SW480 (cell line): ENCODE measurements around the gene MRPL38.

Experiments
- DNase-seq: peaks from one replicate; pipeline ENCODE4 v3.0.0-alpha.2; 2016; ENCODE audit warnings: low spot score

MRPL38 gene

DNA sequence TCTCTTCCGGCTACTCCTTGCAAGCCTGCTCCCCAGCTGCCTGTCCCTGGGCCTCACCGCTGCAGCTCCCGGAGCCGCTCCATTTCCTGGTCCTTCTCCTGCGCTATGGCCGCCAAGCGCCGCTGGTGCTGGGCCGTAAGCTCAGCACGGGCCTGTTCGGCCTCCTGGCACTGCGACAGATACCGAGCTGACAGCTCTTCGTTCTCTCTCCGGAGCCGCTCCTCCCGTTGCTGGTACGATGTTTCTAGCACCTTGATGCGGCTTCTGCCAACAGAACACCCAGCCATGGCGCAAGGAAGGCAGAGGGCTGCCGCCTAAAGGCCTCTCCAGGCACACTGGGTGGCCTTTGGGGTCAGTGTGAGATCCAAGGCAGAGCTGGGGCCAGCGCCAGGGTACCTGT is 14.9 kb upstream of the MRPL38 start:
- no peak for DNase-seq

DNA sequence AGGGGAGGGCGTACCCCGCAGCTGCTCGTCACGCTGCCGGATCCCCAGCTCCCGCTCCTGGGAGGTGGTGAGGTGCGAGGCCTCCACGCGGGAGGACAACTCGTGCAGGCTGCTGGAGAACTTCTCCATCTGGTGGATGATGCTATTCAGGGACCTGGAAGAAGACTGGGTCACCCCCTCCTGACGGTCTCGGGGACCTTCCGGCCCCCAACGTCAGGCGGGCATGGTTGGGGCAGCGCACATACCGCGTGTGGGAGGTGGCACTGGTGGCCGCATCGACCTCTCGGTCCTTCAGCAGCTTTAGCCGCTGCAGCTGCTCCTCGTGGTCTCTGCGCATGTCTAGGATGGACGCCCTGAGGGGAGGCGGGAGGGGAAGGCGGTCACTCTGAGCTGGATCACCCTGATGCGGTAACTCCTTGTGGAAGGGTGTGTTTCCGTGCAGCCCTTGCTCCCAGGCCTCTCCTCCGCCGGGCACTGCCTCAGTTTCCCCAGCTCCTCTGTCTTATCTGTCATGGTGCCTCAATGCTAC is 13.3 kb upstream of the MRPL38 start:
- no peak for DNase-seq

DNA sequence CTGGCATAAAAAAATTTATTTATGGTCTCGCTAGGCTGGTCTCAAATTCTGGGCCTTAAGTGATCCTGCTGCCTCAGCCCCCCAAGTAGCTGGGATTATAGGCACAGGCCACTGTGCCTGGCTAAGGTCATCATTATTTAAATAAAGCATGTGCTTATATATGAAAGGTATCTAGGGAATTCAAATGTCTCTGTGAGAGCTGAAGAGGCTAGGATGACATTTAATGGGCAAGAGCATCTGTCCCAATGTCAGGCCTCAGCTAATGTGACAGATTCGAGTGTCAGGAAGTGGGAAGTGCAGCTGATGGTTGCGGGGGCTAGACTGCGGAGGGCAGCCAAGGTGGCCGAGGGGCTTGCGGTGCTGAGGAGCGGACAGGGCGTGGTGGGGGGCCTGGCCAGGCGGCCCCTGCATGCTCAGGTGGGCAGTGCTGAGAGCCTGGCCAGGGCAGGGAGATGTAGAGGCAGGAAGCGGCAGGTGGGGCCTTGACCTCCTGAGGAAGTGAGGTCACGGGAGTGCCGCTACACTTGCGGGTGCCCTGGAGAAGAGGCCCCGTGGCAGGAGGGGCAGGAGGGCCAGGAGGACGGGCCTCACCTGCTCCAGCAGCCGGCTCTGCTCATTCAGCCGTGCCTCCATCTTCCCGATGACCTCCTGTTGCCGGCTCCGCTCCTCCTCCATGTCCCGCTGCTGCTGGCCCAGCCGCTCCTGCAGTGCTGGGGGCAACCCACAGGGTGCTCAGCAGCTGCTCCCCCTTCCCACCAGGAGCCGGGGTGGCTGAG is 12.6 kb upstream of the MRPL38 start:
- DNase-seq = no peak

DNA sequence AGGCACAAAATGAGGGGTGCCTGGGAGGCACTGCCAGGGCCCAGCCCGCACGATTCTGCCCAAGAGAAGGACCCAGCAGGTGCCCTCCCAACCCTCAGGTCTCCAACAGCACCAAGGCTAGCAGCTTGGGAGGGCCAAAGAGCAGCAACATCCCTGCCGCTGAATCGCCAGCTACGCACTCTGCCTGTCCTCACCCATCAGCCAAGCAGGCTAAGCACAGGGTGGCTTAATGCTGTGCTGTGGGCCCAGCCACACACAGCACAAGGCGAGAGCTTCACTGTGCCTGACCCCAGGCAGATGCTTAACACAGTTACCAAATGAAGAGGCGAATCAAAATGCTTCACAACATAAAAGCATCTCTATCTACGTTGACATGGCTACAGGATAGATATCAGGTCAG is 10.6 kb upstream of the MRPL38 start:
- DNase-seq = no peak

DNA sequence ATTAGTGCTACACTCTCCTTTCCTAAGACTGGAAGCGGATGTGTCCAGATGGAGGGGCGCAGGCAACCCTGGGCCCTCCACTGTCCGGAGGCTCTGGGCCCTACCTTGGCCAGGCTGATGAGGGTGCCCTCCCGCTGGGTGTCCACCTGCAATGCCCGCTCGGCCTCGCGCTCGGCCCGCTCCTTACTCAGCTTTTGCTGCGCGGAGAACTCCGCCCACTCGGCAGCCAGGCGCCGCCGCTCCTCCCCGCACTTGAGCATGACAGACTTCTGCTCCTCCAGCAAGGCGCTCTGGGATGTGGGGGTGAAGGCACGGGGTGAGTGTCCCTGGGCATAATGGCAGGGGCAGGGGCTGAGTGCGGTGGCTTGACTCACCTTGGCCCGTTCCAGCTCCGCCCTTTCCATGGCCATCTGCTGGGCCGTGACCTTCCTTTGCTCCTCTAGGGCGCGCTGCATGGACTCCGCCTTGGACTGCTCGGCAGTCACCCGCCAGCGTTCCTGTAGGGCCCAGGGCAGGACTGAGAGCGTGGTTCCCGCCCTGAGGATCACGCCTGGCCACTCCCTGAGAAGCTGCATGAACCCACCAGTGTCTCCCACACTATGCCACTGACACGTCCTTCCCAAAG is 10.1 kb upstream of the MRPL38 start:
- no peak for DNase-seq

DNA sequence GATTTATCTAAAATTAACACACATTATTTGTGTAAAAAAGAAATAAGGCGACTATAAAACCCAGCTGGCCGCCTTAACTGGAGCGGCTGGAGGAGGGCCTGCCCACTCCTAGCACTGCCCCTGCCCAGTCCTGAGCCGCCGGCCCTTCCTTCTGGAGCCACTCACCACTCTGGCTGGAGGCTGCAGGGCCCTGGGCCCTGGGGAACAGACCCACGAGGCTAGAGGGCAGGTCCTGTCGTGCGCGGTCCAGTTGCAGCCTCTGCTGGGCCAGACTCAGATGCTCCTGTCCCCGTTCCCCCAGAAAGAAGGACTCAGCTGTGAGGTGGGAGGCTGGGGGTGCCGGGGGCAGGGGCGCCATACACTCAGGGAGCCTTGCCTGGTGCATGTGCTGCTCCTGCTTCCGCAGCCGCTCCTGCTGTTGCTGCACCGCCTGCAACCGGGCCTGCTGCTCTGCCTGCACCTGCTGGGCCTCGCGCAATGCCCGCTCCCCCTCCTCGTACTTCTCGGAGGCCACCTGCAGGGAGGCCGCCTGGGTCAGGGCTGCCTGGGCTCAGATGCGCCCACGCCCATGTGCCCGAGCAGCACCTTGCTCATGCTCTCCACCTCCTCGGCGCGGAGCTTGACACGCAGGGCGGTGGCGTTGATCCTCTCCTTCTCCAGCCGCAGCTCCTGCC is 9.0 kb upstream of the MRPL38 start:
- no peak for DNase-seq

DNA sequence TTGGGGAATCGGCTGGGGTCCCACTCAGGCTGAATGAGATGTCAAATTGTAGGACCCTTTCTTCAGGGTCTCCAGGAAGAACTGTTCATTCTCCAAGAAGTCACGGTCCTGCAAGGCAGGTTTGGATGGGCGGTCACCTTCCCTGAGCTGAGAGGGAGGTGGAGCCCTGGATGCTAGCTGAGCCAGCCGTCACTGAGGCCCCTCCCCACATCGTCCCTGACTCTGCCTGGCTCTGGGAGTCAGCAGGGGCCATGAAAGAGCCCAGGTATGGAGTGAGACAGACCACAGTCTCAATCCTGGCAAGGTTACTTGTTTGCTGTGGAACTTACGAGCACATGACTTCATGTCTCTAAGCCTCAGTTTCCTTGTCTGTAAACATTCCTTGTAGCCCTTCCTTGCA is 6.0 kb upstream of the MRPL38 start:
- no peak for DNase-seq

DNA sequence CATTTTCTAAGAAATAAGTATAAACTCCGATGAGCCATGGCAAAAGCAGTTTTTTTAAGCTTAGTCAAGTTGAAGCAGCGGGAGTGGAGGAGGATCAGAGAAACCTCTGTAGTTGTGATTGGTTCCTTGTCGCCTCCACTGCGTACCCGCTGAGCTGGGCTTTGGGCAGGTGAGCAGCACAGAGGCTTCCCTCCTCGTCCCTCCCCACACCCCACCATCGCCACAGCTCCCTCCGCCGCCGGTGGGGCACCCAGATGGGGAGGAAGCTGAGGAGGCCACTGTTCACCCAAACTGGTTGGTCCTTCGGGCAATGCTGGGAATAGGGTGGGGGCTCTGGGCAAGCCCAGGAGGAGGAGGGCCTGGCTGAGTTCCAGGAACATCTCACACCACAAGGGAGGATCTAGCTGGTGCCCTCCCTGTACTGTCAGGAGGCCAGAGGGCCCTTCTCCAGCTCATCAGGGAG is 5.2 kb upstream of the MRPL38 start:
- DNase-seq = no peak

DNA sequence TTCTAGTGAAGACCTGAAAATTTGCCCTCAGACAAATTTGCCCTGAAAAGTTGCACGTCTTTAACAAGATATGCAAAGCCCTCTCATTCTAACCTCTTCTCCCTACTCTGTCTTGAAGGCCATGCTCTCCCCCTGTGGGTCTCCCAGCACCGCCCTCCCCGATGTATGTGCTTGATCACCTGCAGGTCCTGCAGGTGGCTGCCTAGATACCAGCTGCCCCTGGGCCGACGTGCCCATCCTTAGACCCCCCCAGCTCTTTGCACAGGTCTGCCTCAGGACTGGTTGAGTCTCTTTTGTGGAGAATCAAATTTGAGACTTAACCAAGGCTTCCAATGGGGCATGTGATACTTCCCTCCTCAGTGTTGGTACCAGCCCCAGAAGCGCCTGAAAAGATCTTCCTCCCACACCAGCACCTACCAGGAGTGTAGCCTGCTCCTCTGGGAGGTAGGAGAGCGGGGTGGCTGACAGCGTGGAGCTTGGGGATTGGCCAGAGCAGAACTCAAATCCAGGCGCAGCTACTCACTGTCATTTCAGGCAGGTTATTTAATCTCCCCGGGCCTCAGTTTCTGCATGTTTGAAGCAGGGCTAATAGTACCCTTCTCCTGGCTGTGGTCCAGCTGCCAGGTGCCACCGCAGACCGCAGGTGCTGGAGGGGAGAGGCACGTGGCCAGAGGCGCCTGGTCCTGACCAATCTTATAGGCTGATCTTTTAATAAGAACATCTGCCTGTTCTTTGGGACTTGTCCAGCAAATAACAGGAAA is 4.5 kb upstream of the MRPL38 start:
- peak; percentile 73 for DNase-seq

DNA sequence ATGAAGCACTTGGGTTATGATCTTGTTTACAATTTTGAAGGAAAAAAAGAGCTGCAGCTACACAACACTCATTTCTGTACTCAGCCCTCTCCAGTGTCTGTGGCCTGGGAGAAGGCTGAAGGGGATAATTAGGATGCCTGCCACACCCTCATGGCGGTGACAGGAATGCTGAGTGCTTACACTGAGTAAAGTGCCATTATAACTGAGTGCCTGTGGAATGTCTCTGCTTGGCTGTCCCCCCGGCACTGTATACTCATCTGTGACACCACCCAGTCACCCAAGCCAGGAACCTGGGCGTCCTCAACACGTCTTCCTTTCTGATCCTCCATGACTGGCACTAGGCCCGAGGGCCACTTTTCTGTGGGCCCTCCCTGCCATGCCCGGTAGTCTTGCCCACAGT is 3.5 kb upstream of the MRPL38 start:
- peak; percentile 88 for DNase-seq

DNA sequence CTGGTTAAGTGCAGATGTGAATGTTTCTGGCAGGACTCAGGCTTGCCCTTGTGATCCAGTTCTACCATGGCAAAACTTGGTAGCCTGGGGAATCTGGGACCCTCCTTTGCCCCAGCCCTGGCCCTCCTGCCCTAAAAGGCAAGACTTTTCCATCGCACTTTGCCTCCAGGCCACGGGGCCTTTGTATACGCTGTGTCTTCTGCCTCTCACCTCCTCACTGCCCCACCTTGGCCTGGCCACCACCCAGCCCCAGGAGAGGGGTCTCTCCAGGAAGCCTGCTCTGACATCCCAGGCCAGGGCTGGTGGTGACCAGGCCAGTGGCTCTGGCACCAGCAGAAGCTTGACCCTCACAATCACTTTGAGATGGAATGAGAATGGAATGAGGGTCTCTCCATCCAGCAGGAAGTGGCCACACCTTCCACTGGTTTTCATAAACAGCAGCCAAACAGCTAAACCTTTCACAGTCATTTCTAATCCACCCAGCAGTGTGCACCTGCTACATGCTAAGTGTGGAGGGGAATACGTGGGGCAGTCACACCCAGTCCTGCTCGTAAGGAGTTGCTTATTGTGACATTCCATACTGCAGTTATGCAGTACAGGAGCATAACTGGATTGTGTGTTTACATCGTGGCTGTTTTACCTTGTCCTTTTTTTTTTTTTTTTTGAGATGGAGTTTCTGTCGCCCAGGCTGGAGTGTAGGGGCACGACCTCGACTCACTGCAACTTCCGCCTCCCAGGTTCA is 1.6 kb upstream of the MRPL38 start:
- DNase-seq = peak; percentile 49

DNA sequence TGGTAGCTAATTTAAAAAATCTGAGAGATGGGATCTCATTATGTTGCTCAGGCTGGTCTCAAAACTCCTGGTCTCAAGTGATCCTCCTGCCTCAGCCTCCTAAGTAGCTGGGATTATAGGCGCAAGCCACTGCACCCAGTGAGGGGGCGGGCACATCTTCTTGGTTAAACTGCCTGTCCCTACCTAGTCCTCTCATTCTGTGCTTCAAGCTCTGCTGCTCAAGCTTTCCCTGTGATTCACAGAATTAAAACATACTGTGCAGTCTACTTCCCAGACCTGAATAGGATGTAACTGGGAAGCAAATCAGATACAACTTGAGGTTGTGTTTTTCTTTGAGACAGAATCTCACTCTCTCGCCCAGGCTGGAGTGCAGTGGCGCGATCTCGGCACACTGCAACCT is 2.3 kb downstream of the MRPL38 start:
- DNase-seq = no peak

DNA sequence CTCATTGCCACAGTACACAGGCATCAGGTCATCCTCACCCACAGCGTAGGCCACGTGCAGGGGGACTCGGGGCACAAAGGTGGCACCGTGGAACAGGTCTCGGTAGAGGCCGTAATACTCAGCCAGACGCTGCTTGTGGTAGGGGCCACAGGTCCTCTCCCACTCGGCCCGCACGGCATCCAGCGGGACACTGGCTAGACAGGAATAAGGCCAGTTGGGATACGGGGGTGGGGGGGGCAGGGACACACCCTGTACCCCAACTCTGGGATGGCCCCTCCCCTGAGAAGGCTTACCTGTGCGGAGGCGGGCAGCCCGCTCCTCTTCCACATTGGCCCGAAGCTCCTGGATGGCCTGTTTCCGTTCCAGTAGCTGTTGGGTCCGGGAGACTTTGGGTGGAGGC is 3.0 kb downstream of the MRPL38 start:
- DNase-seq = no peak

DNA sequence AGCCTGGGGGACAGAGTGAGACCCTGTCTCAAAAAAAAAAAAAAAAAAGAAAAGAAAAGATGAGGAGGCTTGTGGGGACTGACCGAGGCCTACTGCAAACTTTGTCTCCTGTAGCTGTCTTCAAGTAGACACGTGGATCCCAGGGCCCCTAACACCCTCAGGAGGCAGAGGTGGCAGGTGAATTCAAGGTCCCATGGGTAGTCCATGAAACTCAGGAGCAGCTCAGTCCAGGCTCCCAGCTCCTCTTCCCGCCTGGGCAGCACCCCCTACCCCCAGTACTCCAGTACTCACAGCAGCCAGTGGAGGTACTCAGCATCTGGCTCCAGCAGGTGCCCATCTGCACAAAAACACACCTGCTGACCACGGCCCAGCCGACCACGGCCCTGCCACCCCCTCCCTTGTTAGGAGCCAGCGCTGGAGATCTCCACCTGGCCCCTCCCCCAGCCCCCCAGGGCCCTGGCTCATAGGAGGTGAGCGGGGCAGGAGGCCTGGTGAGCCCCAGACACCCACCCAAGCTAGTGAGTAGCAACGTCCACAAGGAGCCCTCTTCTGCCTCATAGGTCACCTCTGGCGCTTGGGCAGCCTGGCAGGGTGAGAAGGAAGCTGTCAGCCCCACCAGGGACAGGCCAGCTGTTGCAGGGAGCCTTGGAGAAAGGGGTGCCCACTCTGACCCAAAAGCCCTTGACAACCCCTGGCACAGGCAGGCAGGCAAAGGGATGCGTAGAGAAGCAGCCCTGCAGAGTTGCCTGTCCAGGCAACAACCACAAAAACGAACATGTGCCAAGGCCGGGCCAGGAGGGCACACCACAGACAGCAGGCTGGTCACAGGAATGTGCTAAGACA is 3.8 kb downstream of the MRPL38 start:
- DNase-seq = no peak

DNA sequence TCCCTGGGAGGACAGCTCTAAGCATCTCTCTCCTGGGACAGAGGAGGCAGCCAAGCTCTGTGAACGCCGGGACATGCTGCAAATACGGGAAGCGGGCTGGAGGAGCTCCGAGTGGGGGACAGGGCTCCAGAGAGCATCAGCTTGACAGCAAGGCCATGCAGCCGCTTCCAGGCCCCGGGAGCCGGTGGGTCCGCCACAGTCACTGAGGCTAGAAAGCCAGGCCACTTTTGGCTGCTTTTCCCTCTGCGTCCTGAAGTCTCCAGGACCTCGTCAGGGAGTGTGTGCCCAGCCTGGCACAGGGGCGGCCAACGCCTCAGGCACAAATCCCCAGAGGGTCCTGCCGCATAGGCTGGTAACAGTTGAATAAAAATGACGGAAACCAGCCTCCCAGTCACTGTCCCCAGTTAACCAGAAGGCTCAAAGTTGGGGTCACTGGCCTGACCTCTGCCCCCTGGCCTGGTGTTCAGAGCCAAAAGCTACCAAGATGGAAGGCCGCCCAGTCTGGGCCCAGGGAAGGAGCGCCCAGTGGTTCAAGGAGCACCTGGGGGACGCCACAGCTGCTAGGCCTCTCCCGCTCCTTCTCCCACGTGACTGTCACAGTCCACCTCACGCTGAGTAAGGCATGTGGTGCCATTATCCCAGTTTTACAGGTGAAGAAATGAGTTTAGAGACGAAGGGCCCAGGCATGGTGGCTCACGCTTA is 4.8 kb downstream of the MRPL38 start:
- no peak for DNase-seq

DNA sequence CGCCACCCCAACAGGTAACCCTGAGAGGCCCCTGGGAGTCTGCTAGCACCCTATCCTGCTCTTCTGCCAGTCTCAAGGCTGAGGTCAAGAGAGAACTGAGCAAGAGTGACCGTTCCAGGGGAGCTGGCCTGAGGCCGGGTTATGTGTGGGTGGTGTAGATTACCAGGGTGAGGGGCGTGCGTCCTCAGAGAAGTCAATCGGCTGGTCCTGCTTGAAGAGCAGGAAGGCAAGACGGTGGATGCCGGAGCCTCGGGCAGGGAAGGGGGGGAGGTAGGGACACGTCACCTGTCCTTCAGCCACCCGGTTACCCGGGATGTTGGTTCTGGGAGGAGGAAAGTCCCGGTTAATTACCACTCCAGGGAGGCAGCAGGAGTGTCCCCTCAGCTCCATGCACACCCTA is 5.3 kb downstream of the MRPL38 start:
- DNase-seq = no peak

DNA sequence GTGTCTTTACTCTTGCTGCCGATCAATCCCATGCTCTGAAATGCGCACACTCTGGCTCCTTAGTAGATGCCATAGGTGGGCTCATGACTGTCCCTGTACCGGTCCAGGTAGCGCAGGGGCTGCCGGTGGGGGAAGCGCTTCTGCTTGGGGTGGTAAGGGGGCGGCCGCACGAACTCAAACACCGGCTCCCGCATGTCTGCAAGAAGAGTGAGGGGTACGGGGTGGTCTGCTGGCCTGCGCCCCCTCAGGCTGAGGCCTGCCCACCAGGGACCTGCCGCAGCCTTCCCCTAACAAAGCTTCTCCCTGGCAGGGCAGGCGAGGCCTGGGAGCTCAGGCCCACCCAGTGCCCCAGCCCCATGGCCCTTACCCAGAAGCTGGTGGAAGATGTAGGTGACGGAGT is 5.9 kb downstream of the MRPL38 start:
- DNase-seq = no peak

DNA sequence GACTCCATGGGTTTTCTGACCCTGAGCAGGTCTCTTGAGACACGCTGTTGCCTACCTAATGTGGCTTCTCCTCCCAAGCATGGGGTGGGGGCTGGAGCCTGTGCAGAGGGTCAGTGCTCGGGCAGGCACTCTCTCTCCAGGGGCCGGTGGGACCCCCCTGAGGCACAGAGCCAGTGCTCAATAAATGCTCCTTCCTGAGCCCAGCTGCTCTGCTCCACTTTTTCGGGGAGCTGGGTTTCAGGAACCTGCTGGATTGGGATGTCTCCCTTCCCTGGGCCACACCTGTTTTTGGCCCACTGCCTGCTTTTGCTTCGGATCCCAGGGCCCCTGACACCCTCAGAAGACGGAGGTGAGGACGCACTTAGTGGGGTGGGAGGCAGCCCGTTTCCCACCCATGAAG is 6.6 kb downstream of the MRPL38 start:
- DNase-seq = no peak

DNA sequence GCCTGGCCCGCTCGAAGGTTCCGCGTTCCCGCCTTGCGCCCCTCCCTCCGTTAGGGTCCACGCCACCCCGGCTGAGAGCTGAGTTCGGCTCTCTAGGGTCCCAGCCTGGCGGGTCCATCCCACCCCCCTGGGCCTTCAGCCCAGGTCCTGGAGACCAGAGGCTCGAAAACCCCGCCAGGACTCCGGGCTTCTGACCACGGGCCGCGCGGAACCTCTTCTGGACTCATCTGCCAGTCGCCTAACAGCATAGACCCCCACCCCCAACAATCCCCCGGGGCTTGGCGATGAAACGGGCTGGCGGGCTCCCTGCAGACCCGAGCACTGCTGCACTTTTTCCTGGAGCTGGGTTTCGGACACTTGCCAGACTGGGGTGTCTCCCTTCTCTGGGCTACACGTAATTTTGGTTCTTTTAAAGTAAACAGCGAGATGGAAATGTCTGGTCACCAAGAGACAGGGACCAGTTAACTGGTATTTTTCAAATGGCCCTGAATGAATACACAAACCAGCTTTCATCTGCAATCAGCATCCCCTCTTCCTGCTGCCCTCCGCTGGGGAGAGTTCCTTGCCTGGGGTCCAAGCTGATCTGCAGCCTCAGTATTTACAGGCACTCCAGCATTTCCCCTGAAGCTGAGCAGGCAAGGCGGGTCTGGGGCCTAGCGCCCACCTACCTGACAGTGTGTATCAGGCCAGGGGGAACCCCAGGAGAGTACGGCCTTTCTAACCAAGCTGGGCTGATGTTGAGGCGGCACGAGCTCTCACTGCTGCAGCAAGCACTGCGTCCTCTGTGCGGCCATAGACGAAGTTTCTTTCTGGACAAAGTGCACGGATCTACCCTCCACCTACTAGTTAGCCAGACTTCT is 7.3 kb downstream of the MRPL38 start:
- DNase-seq = no peak
